ENCODE measurements around the gene KSR2.

DNA sequence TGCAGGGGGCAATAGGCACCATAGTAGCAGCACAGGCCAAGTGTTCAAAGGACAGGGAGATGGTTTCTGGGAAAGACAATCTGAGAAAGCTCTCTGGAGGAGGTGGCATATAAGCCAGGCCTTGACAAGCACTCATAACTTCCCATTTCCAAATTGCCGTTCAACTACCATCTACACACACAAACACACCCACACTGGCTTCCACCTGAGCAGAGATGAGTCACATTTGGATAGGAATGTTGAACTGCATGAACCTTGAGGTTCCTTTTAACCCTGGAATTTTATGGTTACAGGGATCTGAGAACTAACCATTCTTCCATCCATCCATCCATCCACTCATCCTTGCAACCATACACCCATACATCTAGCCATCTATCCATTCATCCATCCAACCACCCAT lies 86.6 kb downstream of the KSR2 start:
- TF ChIP-seq, protein P1, sequence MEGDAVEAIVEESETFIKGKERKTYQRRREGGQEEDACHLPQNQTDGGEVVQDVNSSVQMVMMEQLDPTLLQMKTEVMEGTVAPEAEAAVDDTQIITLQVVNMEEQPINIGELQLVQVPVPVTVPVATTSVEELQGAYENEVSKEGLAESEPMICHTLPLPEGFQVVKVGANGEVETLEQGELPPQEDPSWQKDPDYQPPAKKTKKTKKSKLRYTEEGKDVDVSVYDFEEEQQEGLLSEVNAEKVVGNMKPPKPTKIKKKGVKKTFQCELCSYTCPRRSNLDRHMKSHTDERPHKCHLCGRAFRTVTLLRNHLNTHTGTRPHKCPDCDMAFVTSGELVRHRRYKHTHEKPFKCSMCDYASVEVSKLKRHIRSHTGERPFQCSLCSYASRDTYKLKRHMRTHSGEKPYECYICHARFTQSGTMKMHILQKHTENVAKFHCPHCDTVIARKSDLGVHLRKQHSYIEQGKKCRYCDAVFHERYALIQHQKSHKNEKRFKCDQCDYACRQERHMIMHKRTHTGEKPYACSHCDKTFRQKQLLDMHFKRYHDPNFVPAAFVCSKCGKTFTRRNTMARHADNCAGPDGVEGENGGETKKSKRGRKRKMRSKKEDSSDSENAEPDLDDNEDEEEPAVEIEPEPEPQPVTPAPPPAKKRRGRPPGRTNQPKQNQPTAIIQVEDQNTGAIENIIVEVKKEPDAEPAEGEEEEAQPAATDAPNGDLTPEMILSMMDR (IDR thresholded peaks at IDR 0.05) = no peak
- TF ChIP-seq POLR2AphosphoS5 (IDR thresholded peaks at IDR 0.05) (no peak), EP300 (IDR thresholded peaks at IDR 0.05) (no peak)
